C4-2B (cell line): Measurements from ENCODE around the gene RNU6-1.
A peak's percentile ranks its signal among the peaks of the same experiment; 100 is the strongest.

ENCODE experiments used
- H3K27ac ChIP-seq: fragments of 450-650 bp; 2 replicates; pipeline ENCODE4 v1.5.1; 2017
- ZFX ChIP-seq: fragments of 450-650 bp; IDR thresholded peaks from 2 replicates; pipeline ENCODE4 v1.6.1; 2017
- TF ChIP-seq, protein P1 (sequence below): fragments of 450-650 bp; conservative IDR thresholded peaks from 2 replicates; pipeline ENCODE4 v1.5.1; 2017; ENCODE audit warnings: mild to moderate bottlenecking

Gene RNU6-1

GRCh38 chr15:67836477-67836876 is 3.4 kb downstream of the RNU6-1 start:
- TF ChIP-seq, protein P1, sequence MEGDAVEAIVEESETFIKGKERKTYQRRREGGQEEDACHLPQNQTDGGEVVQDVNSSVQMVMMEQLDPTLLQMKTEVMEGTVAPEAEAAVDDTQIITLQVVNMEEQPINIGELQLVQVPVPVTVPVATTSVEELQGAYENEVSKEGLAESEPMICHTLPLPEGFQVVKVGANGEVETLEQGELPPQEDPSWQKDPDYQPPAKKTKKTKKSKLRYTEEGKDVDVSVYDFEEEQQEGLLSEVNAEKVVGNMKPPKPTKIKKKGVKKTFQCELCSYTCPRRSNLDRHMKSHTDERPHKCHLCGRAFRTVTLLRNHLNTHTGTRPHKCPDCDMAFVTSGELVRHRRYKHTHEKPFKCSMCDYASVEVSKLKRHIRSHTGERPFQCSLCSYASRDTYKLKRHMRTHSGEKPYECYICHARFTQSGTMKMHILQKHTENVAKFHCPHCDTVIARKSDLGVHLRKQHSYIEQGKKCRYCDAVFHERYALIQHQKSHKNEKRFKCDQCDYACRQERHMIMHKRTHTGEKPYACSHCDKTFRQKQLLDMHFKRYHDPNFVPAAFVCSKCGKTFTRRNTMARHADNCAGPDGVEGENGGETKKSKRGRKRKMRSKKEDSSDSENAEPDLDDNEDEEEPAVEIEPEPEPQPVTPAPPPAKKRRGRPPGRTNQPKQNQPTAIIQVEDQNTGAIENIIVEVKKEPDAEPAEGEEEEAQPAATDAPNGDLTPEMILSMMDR = peak; percentile 88
- TF ChIP-seq ZFX = no peak
- no peak overlapping the region for H3K27ac ChIP-seq

- TF ChIP-seq, protein P1 = no peak
- no peak for TF ChIP-seq ZFX
- H3K27ac ChIP-seq = no peak overlapping the region
These were observed 3.8 kb downstream of the RNU6-1 start for GRCh38 chr15:67836134-67836455.

DNA sequence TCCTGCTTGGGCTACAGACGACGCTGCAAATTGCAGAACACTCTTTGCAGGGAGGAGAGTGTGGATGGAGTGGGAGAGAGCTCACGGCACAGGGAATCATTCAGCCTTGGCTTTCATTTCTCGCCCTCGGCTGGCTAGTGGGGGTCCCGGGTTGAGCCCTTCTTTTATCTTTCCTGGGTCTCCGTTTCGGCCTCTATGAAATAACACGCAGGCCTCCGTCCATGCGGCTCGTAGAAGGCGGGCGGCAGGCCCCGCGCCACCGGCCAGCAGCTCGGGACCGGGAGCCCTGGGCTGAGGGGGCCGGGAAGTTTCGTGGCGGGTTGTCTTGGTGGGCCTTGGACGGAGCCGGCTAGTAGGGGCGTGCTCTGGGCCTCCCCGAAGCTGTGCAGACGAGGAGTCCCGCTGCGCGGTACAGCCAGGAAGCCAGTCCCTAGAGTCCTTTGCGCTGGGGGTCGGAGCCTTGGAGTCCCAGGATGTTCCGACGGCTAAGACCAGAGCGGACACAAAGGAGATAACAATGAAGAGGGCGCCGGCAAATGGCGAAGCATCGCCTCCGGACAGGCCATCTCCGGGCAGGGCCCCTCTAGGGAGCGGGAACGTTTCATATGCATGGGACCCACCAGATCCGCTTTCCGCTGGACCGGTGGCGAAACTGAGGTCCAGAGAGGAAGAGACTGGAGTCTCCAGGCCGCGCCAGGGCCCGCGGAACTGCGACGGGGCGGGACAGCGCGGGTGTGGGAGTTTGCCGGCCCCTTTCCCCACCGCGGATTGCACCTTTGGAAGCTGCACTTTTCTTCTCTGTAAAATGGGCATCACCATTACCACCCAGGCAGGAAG is 4.3 kb downstream of the RNU6-1 start:
- TF ChIP-seq, protein P1 = no peak
- TF ChIP-seq ZFX = no peak
- H3K27ac ChIP-seq = no peak overlapping the region

DNA sequence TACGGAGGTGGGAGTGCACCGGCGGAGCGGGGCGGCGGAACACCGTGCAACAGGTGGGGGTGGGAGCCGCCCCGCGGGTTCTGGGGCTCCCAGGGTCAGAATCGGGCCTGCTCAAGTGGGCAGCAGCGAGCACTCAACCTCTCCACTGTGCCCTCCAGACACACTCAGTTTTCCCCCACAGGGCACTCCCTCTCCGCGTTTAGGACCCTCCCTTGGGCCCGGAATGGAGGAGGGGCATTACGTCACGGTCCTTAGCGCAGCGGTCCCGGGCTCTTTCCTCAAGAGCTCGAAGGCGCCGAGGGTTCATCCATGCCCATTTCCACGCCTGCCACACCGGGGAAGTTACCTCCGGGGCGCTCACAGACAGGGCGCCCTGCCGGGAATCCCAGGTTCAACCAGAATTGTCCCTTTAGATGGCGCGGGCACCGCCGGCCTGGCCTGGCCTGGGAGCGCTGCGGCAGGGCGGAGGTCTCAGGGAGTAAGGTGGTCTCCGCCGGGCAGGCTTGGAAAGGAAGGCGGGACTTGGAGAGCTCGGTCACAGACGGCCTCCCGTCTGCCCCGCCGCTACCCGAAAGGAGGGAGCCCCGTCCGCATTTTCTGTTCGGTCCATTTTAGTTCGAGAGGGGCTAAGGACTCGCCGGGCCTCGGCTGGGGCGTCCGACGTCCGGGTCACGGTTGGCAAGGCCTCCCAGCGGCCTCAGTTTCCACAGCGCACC is 5.1 kb downstream of the RNU6-1 start:
- no peak overlapping the region for H3K27ac ChIP-seq
- TF ChIP-seq, protein P1 = no peak
- TF ChIP-seq ZFX = no peak

- no peak overlapping the region for H3K27ac ChIP-seq
- TF ChIP-seq, protein P1 = peak; percentile 87
- TF ChIP-seq ZFX = no peak
These were observed 5.9 kb downstream of the RNU6-1 start for GRCh38 chr15:67833710-67834511.

DNA sequence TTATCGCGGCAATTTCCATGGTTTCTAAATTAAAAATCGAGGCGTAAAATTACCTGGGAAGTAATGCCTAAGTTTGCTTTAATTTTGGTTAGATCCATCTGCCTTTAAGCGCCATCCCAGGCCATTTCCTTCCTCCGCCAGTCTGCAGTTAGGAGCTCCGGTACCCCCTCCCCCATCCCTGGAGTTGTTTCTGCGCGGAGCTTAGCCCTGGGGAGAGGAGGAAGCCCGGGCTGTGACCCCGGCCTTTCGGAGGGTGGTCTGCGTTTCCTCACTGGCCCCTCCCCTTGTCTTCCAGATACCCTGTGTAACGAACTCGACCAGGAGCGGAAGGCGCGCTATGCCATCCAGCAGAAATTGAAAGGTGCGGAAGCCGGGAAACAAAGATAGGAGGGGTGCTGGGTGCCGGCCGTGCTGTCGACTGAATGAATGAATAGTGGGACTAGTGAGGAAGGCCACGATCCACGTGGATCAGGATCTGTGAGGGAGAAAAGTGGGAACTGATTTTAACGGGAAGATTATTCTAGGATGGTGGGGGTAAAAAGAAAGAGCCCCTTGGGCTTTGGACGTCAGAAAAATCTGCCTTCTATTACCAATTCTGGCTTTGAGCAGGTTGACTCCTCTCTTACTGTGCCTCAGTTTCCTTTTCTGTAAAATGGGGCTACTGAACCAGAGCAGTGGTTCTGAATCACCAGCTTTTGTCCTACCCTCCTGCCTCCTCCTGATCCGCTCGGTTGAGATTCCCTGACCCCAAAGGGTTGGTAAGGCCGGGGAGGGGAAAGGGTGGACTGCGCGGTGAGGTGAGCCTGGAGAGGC is 6.7 kb downstream of the RNU6-1 start:
- TF ChIP-seq ZFX = no peak
- TF ChIP-seq, protein P1 = no peak
- no peak overlapping the region for H3K27ac ChIP-seq
